Osteocyte (in vitro differentiated cells): ENCODE results near the gene HEPN1. TPM values are rescaled to one million over a fixed set of nuclear protein-coding genes. Genes with fewer than 3 reads are reported as not detected.
A peak's percentile ranks its signal among the peaks of the same experiment; 100 is the strongest.

Source experiments
- DNase-seq: peaks from one replicate; pipeline ENCODE4 v3.0.0; 2021; ENCODE audit warnings: mixed read lengths; ENCODE audit not compliant: unreplicated experiment; ENCODE audit errors: extremely low spot score
- H3K27ac Mint-ChIP-seq: one replicate; pipeline ENCODE4 v1.8.0; 2021; ENCODE audit warnings: mild to moderate bottlenecking, mixed read lengths; ENCODE audit not compliant: unreplicated experiment
- H3K27me3 Mint-ChIP-seq: one replicate; pipeline ENCODE4 v1.8.0; 2021; ENCODE audit warnings: mixed read lengths; ENCODE audit not compliant: unreplicated experiment
- H3K36me3 Mint-ChIP-seq: one replicate; pipeline ENCODE4 v1.8.0; 2021; ENCODE audit warnings: mixed read lengths; ENCODE audit not compliant: unreplicated experiment
- H3K4me1 Mint-ChIP-seq: one replicate; pipeline ENCODE4 v1.8.0; 2021; ENCODE audit warnings: mixed read lengths; ENCODE audit not compliant: unreplicated experiment
- H3K4me3 Mint-ChIP-seq: one replicate; pipeline ENCODE4 v1.8.0; 2021; ENCODE audit warnings: mild to moderate bottlenecking, moderate library complexity, mixed read lengths; ENCODE audit not compliant: unreplicated experiment
- H3K9me3 Mint-ChIP-seq: one replicate; pipeline ENCODE4 v1.8.0; 2021; ENCODE audit warnings: mixed read lengths; ENCODE audit not compliant: unreplicated experiment
- long read RNA-seq: library from polyadenylated mRNA; unstranded; transcript quantifications from one replicate; pipeline ENCODE4 v2.0.0, GENCODE V29; 2021
- total RNA-seq: library from RNA; stranded (reverse); gene quantifications from 2 replicates; pipeline ENCODE4 v1.2.1, GENCODE V29; 2021
- TF ChIP-seq, protein P1 (sequence below): fragments of 200-600 bp; sonication (generic); IDR thresholded peaks from 2 replicates; pipeline ENCODE4 v1.5.0; 2021; ENCODE audit warnings: antibody characterized with exemption, mild to moderate bottlenecking, moderate library complexity

Gene HEPN1
- not detected in 2 replicates for total RNA-seq
- long read RNA-seq: 0 reads

- TF ChIP-seq, protein P1, sequence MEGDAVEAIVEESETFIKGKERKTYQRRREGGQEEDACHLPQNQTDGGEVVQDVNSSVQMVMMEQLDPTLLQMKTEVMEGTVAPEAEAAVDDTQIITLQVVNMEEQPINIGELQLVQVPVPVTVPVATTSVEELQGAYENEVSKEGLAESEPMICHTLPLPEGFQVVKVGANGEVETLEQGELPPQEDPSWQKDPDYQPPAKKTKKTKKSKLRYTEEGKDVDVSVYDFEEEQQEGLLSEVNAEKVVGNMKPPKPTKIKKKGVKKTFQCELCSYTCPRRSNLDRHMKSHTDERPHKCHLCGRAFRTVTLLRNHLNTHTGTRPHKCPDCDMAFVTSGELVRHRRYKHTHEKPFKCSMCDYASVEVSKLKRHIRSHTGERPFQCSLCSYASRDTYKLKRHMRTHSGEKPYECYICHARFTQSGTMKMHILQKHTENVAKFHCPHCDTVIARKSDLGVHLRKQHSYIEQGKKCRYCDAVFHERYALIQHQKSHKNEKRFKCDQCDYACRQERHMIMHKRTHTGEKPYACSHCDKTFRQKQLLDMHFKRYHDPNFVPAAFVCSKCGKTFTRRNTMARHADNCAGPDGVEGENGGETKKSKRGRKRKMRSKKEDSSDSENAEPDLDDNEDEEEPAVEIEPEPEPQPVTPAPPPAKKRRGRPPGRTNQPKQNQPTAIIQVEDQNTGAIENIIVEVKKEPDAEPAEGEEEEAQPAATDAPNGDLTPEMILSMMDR: no peak
- no peak within 1 kb of the TSS for H3K27ac Mint-ChIP-seq
- peaks cover 3% of the 10 kb centered on the region for H3K27me3 Mint-ChIP-seq
- H3K9me3 Mint-ChIP-seq: peaks cover 11% of the 10 kb centered on the region
- no peak for DNase-seq
- no peak within 1 kb of the TSS for H3K4me3 Mint-ChIP-seq
- H3K36me3 Mint-ChIP-seq: no peaks in the 10 kb centered on the region
- H3K4me1 Mint-ChIP-seq: peaks cover 4% of the 10 kb centered on the region
Measured at GRCh38 chr11:124918950-124919349, at the start of gene HEPN1. HEPN1 (plus strand) TSS chr11:124919250.

DNA sequence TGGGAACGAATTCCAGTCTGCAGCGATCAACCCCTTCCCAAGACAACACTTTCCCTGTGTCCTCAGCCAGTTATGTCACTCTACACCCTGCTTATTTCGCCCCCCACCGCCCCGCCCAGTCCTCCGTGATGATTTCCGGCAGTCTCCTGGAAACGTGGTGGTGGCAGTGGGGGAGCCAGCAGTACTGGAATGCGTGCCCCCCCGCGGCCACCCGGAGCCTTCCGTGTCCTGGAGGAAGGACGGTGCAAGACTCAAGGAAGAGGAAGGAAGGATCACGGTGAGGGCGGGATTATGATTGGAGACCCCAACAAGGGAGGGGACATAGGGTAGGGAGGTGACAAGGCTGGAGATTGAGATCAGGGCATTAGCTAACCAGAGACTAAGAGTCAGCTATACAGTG, 49.7 kb upstream of the HEPN1 start:
- TF ChIP-seq, protein P1: no peak
- Mint-ChIP-seq H3K4me3 (no peak overlapping the region), H3K27me3 (peaks cover 93% of the 10 kb centered on the region), H3K9me3 (no peaks in the 10 kb centered on the region), H3K27ac (no peak overlapping the region), H3K36me3 (no peaks in the 10 kb centered on the region), H3K4me1 (peaks cover 16% of the 10 kb centered on the region)
- no peak for DNase-seq

DNA sequence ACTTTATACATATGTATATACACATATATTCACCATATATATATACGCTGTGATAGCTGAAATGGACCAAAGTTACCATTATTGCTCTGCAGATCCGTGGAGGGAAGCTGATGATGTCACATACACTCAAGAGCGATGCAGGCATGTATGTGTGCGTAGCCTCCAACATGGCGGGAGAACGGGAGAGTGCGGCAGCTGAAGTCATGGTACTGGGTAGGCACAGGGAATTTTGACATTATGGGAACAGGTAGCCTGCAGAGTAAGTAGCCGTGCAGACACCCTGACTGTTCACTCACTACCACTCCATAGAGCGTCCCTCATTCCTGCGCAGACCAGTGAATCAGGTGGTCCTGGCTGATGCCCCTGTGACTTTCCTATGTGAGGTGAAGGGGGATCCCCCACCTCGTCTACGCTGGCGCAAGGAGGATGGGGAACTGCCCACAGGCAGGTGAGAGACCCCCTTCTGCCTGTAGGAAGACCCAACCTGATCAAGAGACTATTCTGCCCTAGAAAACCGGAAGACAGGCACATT, 49.1 kb upstream of the HEPN1 start:
- TF ChIP-seq, protein P1: no peak
- Mint-ChIP-seq H3K4me1 (peaks cover 16% of the 10 kb centered on the region), H3K9me3 (no peaks in the 10 kb centered on the region), H3K36me3 (no peaks in the 10 kb centered on the region), H3K27ac (no peak overlapping the region), H3K27me3 (peaks cover 87% of the 10 kb centered on the region), H3K4me3 (no peak overlapping the region)
- DNase-seq: no peak

GRCh38 chr11:124870430-124870829, 48.6 kb upstream of the HEPN1 start:
- Mint-ChIP-seq H3K36me3 (no peaks in the 10 kb centered on the region), H3K27me3 (peaks cover 84% of the 10 kb centered on the region), H3K27ac (no peak overlapping the region), H3K4me3 (no peak overlapping the region), H3K9me3 (no peaks in the 10 kb centered on the region), H3K4me1 (peaks cover 18% of the 10 kb centered on the region)
- DNase-seq: no peak
- TF ChIP-seq, protein P1: no peak

DNA sequence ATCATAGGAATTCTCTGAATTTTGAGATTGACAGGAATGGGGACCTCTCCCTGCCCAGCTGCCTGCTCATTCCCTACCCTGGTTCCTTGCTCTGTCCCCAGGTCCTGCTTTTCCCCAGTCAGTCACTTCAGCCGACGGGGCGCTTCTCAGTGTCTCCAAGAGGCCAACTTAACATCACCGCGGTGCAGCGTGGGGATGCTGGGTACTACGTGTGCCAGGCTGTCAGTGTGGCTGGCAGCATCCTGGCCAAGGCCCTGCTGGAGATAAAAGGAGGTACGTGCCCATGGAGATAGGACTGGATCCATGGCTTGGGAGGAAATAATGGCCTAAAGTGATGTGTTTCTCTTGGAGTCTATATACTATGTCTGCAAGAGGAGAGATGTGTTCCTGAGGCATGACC, 46.8 kb upstream of the HEPN1 start:
- Mint-ChIP-seq H3K36me3 (no peaks in the 10 kb centered on the region), H3K9me3 (no peaks in the 10 kb centered on the region), H3K4me1 (peaks cover 18% of the 10 kb centered on the region), H3K27ac (no peak overlapping the region), H3K27me3 (peaks cover 67% of the 10 kb centered on the region), H3K4me3 (no peak overlapping the region)
- peak; percentile 51 for DNase-seq
- TF ChIP-seq, protein P1: no peak
